ENCODE measurements around the gene KXD1.

KXD1 gene

DNA sequence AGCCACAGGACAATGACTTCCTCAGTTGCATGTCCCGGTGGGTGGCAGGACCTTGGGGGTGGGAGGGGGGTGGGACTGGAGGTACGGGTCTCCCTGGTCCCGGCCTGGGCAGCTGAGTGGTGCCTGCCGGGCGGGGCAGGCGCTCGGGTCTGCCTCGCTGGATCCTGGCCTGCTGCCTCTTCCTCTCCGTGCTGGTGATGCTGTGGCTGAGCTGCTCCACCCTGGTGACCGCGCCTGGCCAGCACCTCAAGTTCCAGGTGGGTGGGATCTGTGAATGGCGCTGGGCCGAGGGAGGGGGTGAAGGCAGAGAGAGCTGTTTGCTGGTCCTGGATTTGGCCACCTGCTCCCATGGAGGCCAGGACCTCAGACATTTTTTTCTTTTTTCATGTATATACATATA, 60.6 kb downstream of the KXD1 start:
- DNase-seq: no peak
